MCF 10A (cell line): ENCODE data around the gene SPINK5. TPM values are rescaled to one million over a fixed set of nuclear protein-coding genes. Genes with fewer than 3 reads are reported as not detected.
A peak's percentile ranks its signal among the peaks of the same experiment; 100 is the strongest.

Source experiments
- BruUV-seq: library from RNA; stranded (reverse); fragments of 400-500 nt; replicated peaks from 2 replicates; lab custom pipeline; 2021; lab: Mats Ljungman, UMichigan
- CTCF ChIA-PET: fragments of 300-600 bp; sonication (Branson Sonifier 250); formaldehyde crosslinking; extraction: SDS; loops from one replicate; lab custom pipeline; 2021; ENCODE audit warnings: antibody characterized with exemption, inconsistent platforms; lab: Yijun Ruan, JAX
- POLR2A ChIA-PET: fragments of 300-600, 350-650 bp; sonication (Branson Sonifier 250); formaldehyde crosslinking; extraction: SDS; loops from one replicate; lab custom pipeline; 2020; ENCODE audit warnings: antibody characterized with exemption, inconsistent platforms; lab: Yijun Ruan, JAX
- DNase-seq: peaks from one replicate; pipeline ENCODE4 v3.0.0-alpha.2; 2018; ENCODE audit not compliant: unreplicated experiment
- H3K27ac Mint-ChIP-seq: one replicate; pipeline ENCODE4 v1.8.0; 2022; ENCODE audit warnings: mild to moderate bottlenecking, low read depth, mixed read lengths; ENCODE audit not compliant: unreplicated experiment
- H3K27me3 Mint-ChIP-seq: one replicate; pipeline ENCODE4 v1.8.0; 2022; ENCODE audit warnings: mixed read lengths; ENCODE audit not compliant: insufficient read depth, unreplicated experiment
- H3K36me3 Mint-ChIP-seq: one replicate; pipeline ENCODE4 v1.8.0; 2022; ENCODE audit warnings: mild to moderate bottlenecking, moderate library complexity, mixed read lengths; ENCODE audit not compliant: insufficient read depth, unreplicated experiment
- H3K4me1 Mint-ChIP-seq: one replicate; pipeline ENCODE4 v1.8.0; 2022; ENCODE audit warnings: mixed read lengths; ENCODE audit not compliant: insufficient read depth, unreplicated experiment
- H3K4me3 Mint-ChIP-seq: one replicate; pipeline ENCODE4 v1.8.0; 2022; ENCODE audit warnings: mild to moderate bottlenecking, moderate library complexity, mixed read lengths; ENCODE audit not compliant: unreplicated experiment
- H3K9me3 Mint-ChIP-seq: one replicate; pipeline ENCODE4 v1.8.0; 2022; ENCODE audit warnings: mixed read lengths; ENCODE audit not compliant: unreplicated experiment
- CTCF ChIP-seq: fragments of 200-600 bp; IDR thresholded peaks from one replicate; pipeline ENCODE4 v1.8.0; 2022; ENCODE audit warnings: antibody characterized with exemption, mild to moderate bottlenecking; ENCODE audit not compliant: unreplicated experiment
- intact Hi-C: fragments of 100-400 bp; cut with micrococcal nuclease; formaldehyde crosslinking; loops from 2 replicates; pipeline ENCODE4 v1.14.1; 2022
- total RNA-seq: library from RNA; stranded (reverse); gene quantifications from 2 replicates; pipeline ENCODE4 v1.2.3, GENCODE V29; 2022

Gene SPINK5
- total RNA-seq, 1 experiment from 2014 or later = 3.1 TPM

- Mint-ChIP-seq H3K4me3 (no peak overlapping the region), H3K4me1 (peaks cover 6% of the 10 kb centered on the region), H3K27ac (no peak overlapping the region), H3K36me3 (no peaks in the 10 kb centered on the region), H3K27me3 (no peaks in the 10 kb centered on the region), H3K9me3 (no peaks in the 10 kb centered on the region)
- CTCF ChIA-PET = interaction anchor here (0.6 to 1.8 kb wide), 6 partner anchors 9 to 585 kb away, joined by 3 to 5 read pairs (median 4); no protein-coding TSS in a partner anchor
- no peak for TF ChIP-seq CTCF
- POLR2A ChIA-PET = interaction anchor here (0.6 to 1.1 kb wide), 4 partner anchors 9 to 467 kb away, joined by 3 to 5 read pairs (median 4); no protein-coding TSS in a partner anchor
- peak; percentile 71 for DNase-seq
- intact Hi-C loops = no loop called here
- BruUV-seq = no TSS peak
These were observed 82.1 kb downstream of the SPINK5 start for GRCh38 chr5:148145916-148146315.

GRCh38 chr5:148146487-148146886 lies 82.7 kb downstream of the SPINK5 start:
- POLR2A ChIA-PET = interaction anchor here (0.6 to 1.1 kb wide), 3 partner anchors 9 to 467 kb away, joined by 3 to 5 read pairs (median 3); no protein-coding TSS in a partner anchor
- BruUV-seq = no TSS peak
- DNase-seq = no peak

GRCh38 chr5:148147415-148147814 lies 83.6 kb downstream of the SPINK5 start:
- Mint-ChIP-seq H3K36me3 (no peaks in the 10 kb centered on the region), H3K9me3 (no peaks in the 10 kb centered on the region), H3K4me1 (peaks cover 11% of the 10 kb centered on the region), H3K27me3 (no peaks in the 10 kb centered on the region), H3K27ac (no peak overlapping the region), H3K4me3 (no peak overlapping the region)
- BruUV-seq = no TSS peak
- POLR2A ChIA-PET = no interaction called here
- intact Hi-C loops = no loop called here
- CTCF ChIA-PET = interaction anchor here (0.7 to 1.8 kb wide), 3 partner anchors 10 to 227 kb away, joined by 4 read pairs; no protein-coding TSS in a partner anchor
- no peak for DNase-seq
- no peak for TF ChIP-seq CTCF

More at GRCh38 chr5:148146487-148146886, 82.7 kb downstream of the SPINK5 start:
- peaks cover 6% of the 10 kb centered on the region for H3K4me1 Mint-ChIP-seq
- no peak for TF ChIP-seq CTCF
- no peaks in the 10 kb centered on the region for H3K27me3 Mint-ChIP-seq
- no peaks in the 10 kb centered on the region for H3K9me3 Mint-ChIP-seq
- CTCF ChIA-PET = interaction anchor here (0.6 to 1.8 kb wide), 6 partner anchors 9 to 584 kb away, joined by 3 to 5 read pairs (median 4); no protein-coding TSS in a partner anchor
- no peak overlapping the region for H3K4me3 Mint-ChIP-seq
- no peaks in the 10 kb centered on the region for H3K36me3 Mint-ChIP-seq
- H3K27ac Mint-ChIP-seq = no peak overlapping the region
- intact Hi-C loops = no loop called here

- H3K27ac Mint-ChIP-seq = no peak overlapping the region
- BruUV-seq = no TSS peak
- CTCF ChIA-PET = interaction anchor here (0.7 kb wide), 1 partner anchor 222 kb away, joined by 3 read pairs; no protein-coding TSS in a partner anchor
These were observed 88.1 kb downstream of the SPINK5 start for GRCh38 chr5:148151872-148152271.

More at GRCh38 chr5:148151872-148152271, 88.1 kb downstream of the SPINK5 start:
- POLR2A ChIA-PET = no interaction called here
- Mint-ChIP-seq H3K4me3 (no peak overlapping the region), H3K27me3 (no peaks in the 10 kb centered on the region), H3K36me3 (no peaks in the 10 kb centered on the region), H3K4me1 (peaks cover 5% of the 10 kb centered on the region), H3K9me3 (no peaks in the 10 kb centered on the region)
- no peak for DNase-seq
- intact Hi-C loops = no loop called here
- TF ChIP-seq CTCF = no peak
